Astrocyte (in vitro differentiated cells and primary cell): ENCODE results near the gene SF3B3. TPM values are rescaled to one million over a fixed set of nuclear protein-coding genes. Genes with fewer than 3 reads are reported as not detected.

ENCODE experiments used
- DNase-seq: peaks from one replicate; pipeline ENCODE4 v3.0.0-alpha.2; 2010; ENCODE audit warnings: low read depth
- FAIRE-seq: peaks from 2 replicates; lab custom pipeline; 2011; peaks lifted over from hg19 to GRCh38; lab: Jason Lieb, UNC
- H2AFZ ChIP-seq: 2 replicates; pipeline ENCODE4 v1.6.0; 2012; ENCODE audit warnings: low read depth, low read length, inconsistent platforms
- H3K27ac ChIP-seq: 2 replicates; pipeline ENCODE4 v1.5.1; 2011; ENCODE audit warnings: low read depth, low read length, inconsistent platforms
- H3K27me3 ChIP-seq: 2 replicates; pipeline ENCODE4 v1.6.0; 2011; ENCODE audit warnings: low read length, inconsistent platforms; ENCODE audit not compliant: insufficient read depth
- H3K36me3 ChIP-seq: 2 replicates; pipeline ENCODE4 v1.5.1; 2011; ENCODE audit warnings: low read length, inconsistent platforms; ENCODE audit not compliant: insufficient read depth
- H3K4me1 ChIP-seq: 2 replicates; pipeline ENCODE4 v1.5.1; 2011; ENCODE audit warnings: low read length, inconsistent platforms; ENCODE audit not compliant: insufficient read depth
- H3K4me2 ChIP-seq: 2 replicates; pipeline ENCODE4 v1.6.0; 2012; ENCODE audit warnings: low read length, inconsistent platforms
- H3K4me3 ChIP-seq: 2 replicates; pipeline ENCODE4 v1.5.1; 2011; ENCODE audit warnings: low read depth, mild to moderate bottlenecking, low read length, inconsistent platforms; ENCODE audit not compliant: insufficient read depth
- H3K79me2 ChIP-seq: 2 replicates; pipeline ENCODE4 v1.6.0; 2012; ENCODE audit warnings: mild to moderate bottlenecking, low read length, inconsistent platforms; ENCODE audit not compliant: insufficient read depth
- H3K9ac ChIP-seq: 2 replicates; pipeline ENCODE4 v1.6.0; 2012; ENCODE audit warnings: mild to moderate bottlenecking, low read length, inconsistent platforms
- H3K9me3 ChIP-seq: 2 replicates; pipeline ENCODE4 v1.5.1; 2012; ENCODE audit warnings: low read depth, mild to moderate bottlenecking, low read length, inconsistent platforms; ENCODE audit not compliant: insufficient read depth
- H4K20me1 ChIP-seq: 2 replicates; pipeline ENCODE4 v1.6.0; 2012; ENCODE audit warnings: low read length, inconsistent platforms; ENCODE audit not compliant: insufficient read depth
- H3K27ac Mint-ChIP-seq: one replicate; pipeline ENCODE4 v1.8.0; 2021; ENCODE audit warnings: mild to moderate bottlenecking, mixed read lengths; ENCODE audit not compliant: unreplicated experiment
- H3K27me3 Mint-ChIP-seq: one replicate; pipeline ENCODE4 v1.8.0; 2021; ENCODE audit warnings: low read depth, mixed read lengths; ENCODE audit not compliant: unreplicated experiment
- H3K36me3 Mint-ChIP-seq: one replicate; pipeline ENCODE4 v1.8.0; 2021; ENCODE audit warnings: low read depth, mixed read lengths; ENCODE audit not compliant: unreplicated experiment
- H3K4me1 Mint-ChIP-seq: one replicate; pipeline ENCODE4 v1.8.0; 2021; ENCODE audit warnings: low read depth, mixed read lengths; ENCODE audit not compliant: unreplicated experiment
- H3K4me3 Mint-ChIP-seq: one replicate; pipeline ENCODE4 v1.8.0; 2021; ENCODE audit warnings: mild to moderate bottlenecking, moderate library complexity, mixed read lengths; ENCODE audit not compliant: unreplicated experiment
- H3K9me3 Mint-ChIP-seq: one replicate; pipeline ENCODE4 v1.8.0; 2021; ENCODE audit warnings: mild to moderate bottlenecking, mixed read lengths; ENCODE audit not compliant: unreplicated experiment
- CTCF ChIP-seq: IDR thresholded peaks from 2 replicates; pipeline ENCODE4 v1.5.1; 2011; ENCODE audit warnings: low read depth, mild to moderate bottlenecking, inconsistent platforms, low read length, moderate library complexity; ENCODE audit not compliant: insufficient read depth
- EZH2 ChIP-seq: IDR thresholded peaks from 2 replicates; pipeline ENCODE4 v1.6.1; 2012; ENCODE audit warnings: mild to moderate bottlenecking, low read length, inconsistent platforms; ENCODE audit not compliant: insufficient read depth
- total RNA-seq: library from RNA; stranded (reverse); gene quantifications from 2 replicates; pipeline ENCODE4 v1.2.1, GENCODE V29; 2021

SF3B3 gene
- total RNA-seq, 1 donor from 2014 or later = 179 TPM

DNA sequence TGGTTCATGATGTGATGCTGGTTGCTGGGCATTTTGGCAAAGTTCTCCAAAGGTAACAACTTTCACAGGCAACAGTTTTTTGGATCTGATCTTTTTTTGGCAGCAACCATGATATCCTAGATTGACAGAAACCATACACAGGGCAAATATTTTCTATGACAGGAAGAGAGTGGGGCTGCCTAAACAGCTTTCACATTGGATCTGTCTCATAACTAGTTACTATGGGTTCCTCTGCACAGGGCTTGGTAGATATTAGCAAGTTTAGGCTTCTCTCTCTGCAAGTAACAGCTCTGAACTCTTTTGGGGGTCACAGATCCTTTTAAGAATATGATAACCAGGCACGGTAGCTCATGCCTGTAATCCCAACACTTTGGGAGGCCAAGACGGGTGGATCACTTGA, 28.8 kb upstream of the SF3B3 start:
- H3K27me3 ChIP-seq = no peaks in the 10 kb centered on the region
- TF ChIP-seq EZH2 (no peak), CTCF (no peak)
- H4K20me1 ChIP-seq = no peaks in the 10 kb centered on the region
- H2AFZ ChIP-seq = no peak overlapping the region
- Mint-ChIP-seq H3K9me3 (peaks cover 3% of the 10 kb centered on the region), H3K27me3 (no peaks in the 10 kb centered on the region), H3K36me3 (peaks cover 26% of the 10 kb centered on the region), H3K27ac (no peak overlapping the region), H3K4me3 (no peak overlapping the region), H3K4me1 (peaks cover 4% of the 10 kb centered on the region)
- H3K9ac ChIP-seq = no peak overlapping the region
- FAIRE-seq = no peak
- no peak overlapping the region for H3K27ac ChIP-seq
- no peak overlapping the region for H3K4me3 ChIP-seq
- H3K4me2 ChIP-seq = no peak overlapping the region
- H3K4me1 ChIP-seq = no peaks in the 10 kb centered on the region
- DNase-seq = no peak
- peaks cover 34% of the 10 kb centered on the region for H3K36me3 ChIP-seq
- H3K79me2 ChIP-seq = no peaks in the 10 kb centered on the region
- no peaks in the 10 kb centered on the region for H3K9me3 ChIP-seq

- Histone ChIP-seq H3K4me3 (no peak overlapping the region), H3K27ac (no peak overlapping the region), H3K9ac (no peak overlapping the region), H2AFZ (no peak overlapping the region), H3K9me3 (no peaks in the 10 kb centered on the region), H4K20me1 (no peaks in the 10 kb centered on the region), H3K36me3 (peaks cover 32% of the 10 kb centered on the region), H3K4me2 (no peak overlapping the region), H3K27me3 (no peaks in the 10 kb centered on the region), H3K4me1 (no peaks in the 10 kb centered on the region), H3K79me2 (no peaks in the 10 kb centered on the region)
- Mint-ChIP-seq H3K9me3 (peaks cover 3% of the 10 kb centered on the region), H3K4me3 (no peak overlapping the region), H3K36me3 (peaks cover 21% of the 10 kb centered on the region), H3K4me1 (peaks cover 4% of the 10 kb centered on the region), H3K27me3 (no peaks in the 10 kb centered on the region), H3K27ac (no peak overlapping the region)
- no peak for DNase-seq
- FAIRE-seq = no peak
- TF ChIP-seq EZH2 = no peak
- TF ChIP-seq CTCF = no peak
These were observed 28.0 kb upstream of the SF3B3 start for GRCh38 chr16:70495425-70496182.

GRCh38 chr16:70496513-70496912, 27.1 kb upstream of the SF3B3 start:
- no peak overlapping the region for H3K4me2 ChIP-seq
- no peak for DNase-seq
- Mint-ChIP-seq H3K36me3 (peaks cover 26% of the 10 kb centered on the region), H3K4me1 (peaks cover 4% of the 10 kb centered on the region), H3K27me3 (no peaks in the 10 kb centered on the region), H3K9me3 (peaks cover 3% of the 10 kb centered on the region), H3K27ac (no peak overlapping the region), H3K4me3 (no peak overlapping the region)
- H3K36me3 ChIP-seq = peaks cover 37% of the 10 kb centered on the region
- H3K4me3 ChIP-seq = no peak overlapping the region
- no peaks in the 10 kb centered on the region for H3K79me2 ChIP-seq
- H3K9ac ChIP-seq = no peak overlapping the region
- no peak overlapping the region for H3K27ac ChIP-seq
- no peak for FAIRE-seq
- H3K9me3 ChIP-seq = no peaks in the 10 kb centered on the region
- H2AFZ ChIP-seq = no peak overlapping the region
- no peaks in the 10 kb centered on the region for H3K4me1 ChIP-seq
- TF ChIP-seq CTCF (no peak), EZH2 (no peak)
- no peaks in the 10 kb centered on the region for H4K20me1 ChIP-seq
- no peaks in the 10 kb centered on the region for H3K27me3 ChIP-seq
